ENCODE data around the gene ARHGAP8. TPM values are rescaled to one million over a fixed set of nuclear protein-coding genes. Genes with fewer than 3 reads are reported as not detected.

Gene ARHGAP8
- total RNA-seq, 1 donor from 2014 or later: 2.8 TPM

DNA sequence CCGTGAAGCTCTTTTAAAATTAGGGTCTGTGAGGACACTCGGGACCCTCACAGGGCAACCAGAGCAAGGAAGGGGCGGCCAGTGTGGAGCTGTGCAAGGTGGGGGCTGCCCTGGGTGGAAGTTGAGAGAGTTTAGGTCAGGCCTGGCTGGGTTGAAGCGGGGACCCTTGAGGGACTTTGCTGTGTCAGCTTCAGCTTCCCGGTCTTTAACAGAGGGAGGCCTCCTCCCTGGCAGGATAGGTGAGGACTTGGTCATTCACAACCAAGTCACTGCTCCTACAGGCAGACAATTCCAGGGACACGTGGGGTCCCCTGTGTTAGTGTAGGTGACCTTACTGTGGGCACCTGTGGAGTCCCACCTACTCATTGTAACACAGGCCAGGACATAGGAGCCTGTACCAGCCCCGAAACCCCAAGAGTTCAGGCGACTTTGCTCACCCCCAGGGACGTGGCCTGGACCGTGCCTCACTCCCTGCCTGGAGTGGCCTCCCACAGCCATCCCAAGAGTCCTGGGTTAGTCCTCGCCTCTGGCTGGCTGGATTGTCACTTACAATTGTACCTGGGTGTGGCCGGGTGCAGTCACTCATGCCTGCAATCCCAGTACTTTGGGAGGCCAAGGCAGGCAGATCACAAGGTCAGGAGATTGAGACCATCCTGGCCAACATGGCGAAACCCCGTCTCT is 18.8 kb upstream of the ARHGAP8 start:
- Mint-ChIP-seq H3K9me3 (ENCODE audit: unreplicated experiment) (no peaks in the 10 kb centered on the region), H3K27ac (ENCODE audit: unreplicated experiment) (no peak overlapping the region), H3K36me3 (ENCODE audit: low read depth, unreplicated experiment) (peaks cover 5% of the 10 kb centered on the region), H3K4me1 (ENCODE audit: low read depth, unreplicated experiment) (no peaks in the 10 kb centered on the region), H3K27me3 (ENCODE audit: low read depth, unreplicated experiment) (no peaks in the 10 kb centered on the region), H3K4me3 (ENCODE audit: unreplicated experiment) (no peak overlapping the region)
- H3K4me2 ChIP-seq (ENCODE audit: low read length): no peak overlapping the region
- H3K4me3 ChIP-seq (ENCODE audit: insufficient read depth, low read depth, low read length): no peak overlapping the region
- H3K9me3 ChIP-seq (ENCODE audit: insufficient read depth, low read depth, low read length): no peaks in the 10 kb centered on the region
- H4K20me1 ChIP-seq (ENCODE audit: insufficient read depth, low read length): peaks cover 23% of the 10 kb centered on the region
- no peaks in the 10 kb centered on the region for H3K27me3 ChIP-seq (ENCODE audit: insufficient read depth, low read length)
- no peak overlapping the region for H3K27ac ChIP-seq (ENCODE audit: low read depth, low read length)
- H3K36me3 ChIP-seq (ENCODE audit: insufficient read depth, low read length): no peaks in the 10 kb centered on the region
- no peaks in the 10 kb centered on the region for H3K79me2 ChIP-seq (ENCODE audit: insufficient read depth, low read length)
- no peak for DNase-seq (ENCODE audit: low read depth)
- H3K4me1 ChIP-seq (ENCODE audit: insufficient read depth, low read length): peaks cover 15% of the 10 kb centered on the region
- H3K9ac ChIP-seq (ENCODE audit: low read length): no peak overlapping the region
- FAIRE-seq: no peak
- no peak overlapping the region for H2AFZ ChIP-seq (ENCODE audit: low read depth, low read length)
- TF ChIP-seq, protein P1, sequence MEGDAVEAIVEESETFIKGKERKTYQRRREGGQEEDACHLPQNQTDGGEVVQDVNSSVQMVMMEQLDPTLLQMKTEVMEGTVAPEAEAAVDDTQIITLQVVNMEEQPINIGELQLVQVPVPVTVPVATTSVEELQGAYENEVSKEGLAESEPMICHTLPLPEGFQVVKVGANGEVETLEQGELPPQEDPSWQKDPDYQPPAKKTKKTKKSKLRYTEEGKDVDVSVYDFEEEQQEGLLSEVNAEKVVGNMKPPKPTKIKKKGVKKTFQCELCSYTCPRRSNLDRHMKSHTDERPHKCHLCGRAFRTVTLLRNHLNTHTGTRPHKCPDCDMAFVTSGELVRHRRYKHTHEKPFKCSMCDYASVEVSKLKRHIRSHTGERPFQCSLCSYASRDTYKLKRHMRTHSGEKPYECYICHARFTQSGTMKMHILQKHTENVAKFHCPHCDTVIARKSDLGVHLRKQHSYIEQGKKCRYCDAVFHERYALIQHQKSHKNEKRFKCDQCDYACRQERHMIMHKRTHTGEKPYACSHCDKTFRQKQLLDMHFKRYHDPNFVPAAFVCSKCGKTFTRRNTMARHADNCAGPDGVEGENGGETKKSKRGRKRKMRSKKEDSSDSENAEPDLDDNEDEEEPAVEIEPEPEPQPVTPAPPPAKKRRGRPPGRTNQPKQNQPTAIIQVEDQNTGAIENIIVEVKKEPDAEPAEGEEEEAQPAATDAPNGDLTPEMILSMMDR (IDR thresholded peaks at IDR 0.05; ENCODE audit: insufficient read depth, low read depth, low read length): no peak
- TF ChIP-seq EZH2 (IDR thresholded peaks at IDR 0.05; ENCODE audit: insufficient read depth, low read length): no peak

DNA sequence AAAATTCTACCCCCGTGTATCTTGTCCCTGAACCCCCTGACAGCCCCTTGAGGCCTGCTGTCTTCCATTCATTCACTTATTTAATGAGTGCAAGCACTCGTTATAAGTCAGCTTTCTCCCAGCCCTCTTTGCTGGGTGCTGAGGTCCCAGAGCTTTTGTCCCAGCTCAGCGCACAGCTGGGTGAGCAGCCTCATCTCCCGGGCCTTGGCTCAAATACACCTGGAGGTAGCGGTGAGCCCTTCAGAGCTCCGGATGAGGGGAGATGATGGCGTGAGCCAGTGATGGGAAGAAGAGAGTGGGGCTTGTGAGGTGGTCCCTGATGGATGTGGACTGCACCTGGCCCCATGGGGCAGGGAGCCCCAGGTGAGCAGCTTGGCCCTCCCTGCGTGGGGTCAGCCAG is 18.1 kb upstream of the ARHGAP8 start:
- no peaks in the 10 kb centered on the region for H3K4me1 Mint-ChIP-seq (ENCODE audit: low read depth, unreplicated experiment)
- H3K27ac Mint-ChIP-seq (ENCODE audit: unreplicated experiment): no peak overlapping the region

More for the DNA sequence above, 18.1 kb upstream of the ARHGAP8 start:
- H3K36me3 ChIP-seq (ENCODE audit: insufficient read depth, low read length): no peaks in the 10 kb centered on the region
- H3K9me3 Mint-ChIP-seq (ENCODE audit: unreplicated experiment): no peaks in the 10 kb centered on the region
- H3K9ac ChIP-seq (ENCODE audit: low read length): no peak overlapping the region
- TF ChIP-seq, protein P1 (IDR thresholded peaks at IDR 0.05; ENCODE audit: insufficient read depth, low read depth, low read length): no peak
- no peak for TF ChIP-seq EZH2 (IDR thresholded peaks at IDR 0.05; ENCODE audit: insufficient read depth, low read length)
- H3K36me3 Mint-ChIP-seq (ENCODE audit: low read depth, unreplicated experiment): peaks cover 5% of the 10 kb centered on the region
- no peak overlapping the region for H3K27ac ChIP-seq (ENCODE audit: low read depth, low read length)
- peaks cover 23% of the 10 kb centered on the region for H4K20me1 ChIP-seq (ENCODE audit: insufficient read depth, low read length)
- H3K4me3 Mint-ChIP-seq (ENCODE audit: unreplicated experiment): no peak overlapping the region
- no peak overlapping the region for H2AFZ ChIP-seq (ENCODE audit: low read depth, low read length)
- no peak overlapping the region for H3K4me2 ChIP-seq (ENCODE audit: low read length)
- H3K27me3 ChIP-seq (ENCODE audit: insufficient read depth, low read length): no peaks in the 10 kb centered on the region
- peaks cover 18% of the 10 kb centered on the region for H3K4me1 ChIP-seq (ENCODE audit: insufficient read depth, low read length)
- no peak overlapping the region for H3K4me3 ChIP-seq (ENCODE audit: insufficient read depth, low read depth, low read length)
- FAIRE-seq (no peak), DNase-seq (ENCODE audit: low read depth) (no peak)
- H3K9me3 ChIP-seq (ENCODE audit: insufficient read depth, low read depth, low read length): no peaks in the 10 kb centered on the region
- no peaks in the 10 kb centered on the region for H3K79me2 ChIP-seq (ENCODE audit: insufficient read depth, low read length)
- no peaks in the 10 kb centered on the region for H3K27me3 Mint-ChIP-seq (ENCODE audit: low read depth, unreplicated experiment)
